NCI-H146 treated with DMSO at 0.1 percent for 48 hours (cell line): ENCODE data around the gene SCYL3.
"Not testable (repeated sequence)": the region's sequence is repeated elsewhere in the genome, so short reads cannot be mapped to it uniquely, and the experiment has no call there.

Experiments used
- DNase-seq: peaks from one replicate; lab custom pipeline; 2025; ENCODE audit not compliant: unreplicated experiment; lab: John Stamatoyannopoulos, UW

The SCYL3 gene

DNA sequence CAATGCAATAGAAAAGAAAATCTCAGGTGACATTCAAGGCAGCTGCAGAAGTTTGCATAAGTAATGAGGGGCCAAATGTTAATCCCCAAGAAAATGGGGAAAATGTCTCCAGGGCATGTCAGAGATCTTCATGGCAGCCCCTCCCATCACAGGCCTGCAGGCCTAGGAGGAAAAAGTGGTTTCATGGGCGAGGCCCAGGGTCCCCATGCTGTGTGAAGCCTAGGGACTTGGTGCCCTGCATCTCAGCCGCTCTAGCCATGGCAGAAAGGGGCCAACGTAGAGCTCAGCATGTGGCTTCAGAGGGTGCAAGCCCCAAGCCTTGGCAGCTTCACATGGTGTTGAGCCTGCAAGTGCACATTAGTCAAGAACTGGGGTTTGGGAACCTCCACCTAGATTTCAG lies 21.7 kb downstream of the SCYL3 start:
- DNase-seq = not testable (repeated sequence)

GRCh38 chr1:169869426-169869825 lies 24.3 kb downstream of the SCYL3 start:
- DNase-seq = no peak

GRCh38 chr1:169868978-169869377 lies 24.7 kb downstream of the SCYL3 start:
- DNase-seq = no peak

DNA sequence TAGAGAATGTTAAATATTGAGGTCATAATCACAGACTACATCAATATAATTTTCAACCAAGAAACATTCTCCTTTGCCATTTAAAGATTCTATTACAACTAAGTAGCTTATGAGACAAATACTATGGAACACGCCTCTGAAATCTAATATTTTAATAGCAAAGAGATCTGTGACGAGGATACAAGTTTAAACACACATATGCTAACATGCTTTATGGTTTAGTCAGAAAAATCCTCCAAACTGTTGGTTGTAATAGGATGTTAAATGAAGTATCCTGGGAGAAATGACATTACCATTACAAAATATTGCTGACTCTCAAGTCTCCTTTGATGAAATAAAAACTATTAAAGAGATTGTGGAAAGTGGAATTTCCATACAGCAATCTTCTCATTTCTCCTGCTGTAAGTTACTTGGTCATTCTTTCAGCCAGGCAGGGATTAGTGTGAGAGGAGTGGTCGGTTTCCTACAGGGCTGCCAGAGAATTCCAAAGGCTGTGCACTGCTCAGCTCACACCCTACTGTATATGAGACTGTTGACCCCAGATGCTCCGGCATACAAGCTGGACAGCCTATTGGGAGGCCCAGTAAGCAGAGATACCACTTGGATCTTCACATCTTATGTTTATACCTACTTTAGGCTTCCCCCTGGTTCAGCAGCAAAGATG lies 26.6 kb downstream of the SCYL3 start:
- no peak for DNase-seq

GRCh38 chr1:169866577-169866976 lies 27.1 kb downstream of the SCYL3 start:
- no peak for DNase-seq

DNA sequence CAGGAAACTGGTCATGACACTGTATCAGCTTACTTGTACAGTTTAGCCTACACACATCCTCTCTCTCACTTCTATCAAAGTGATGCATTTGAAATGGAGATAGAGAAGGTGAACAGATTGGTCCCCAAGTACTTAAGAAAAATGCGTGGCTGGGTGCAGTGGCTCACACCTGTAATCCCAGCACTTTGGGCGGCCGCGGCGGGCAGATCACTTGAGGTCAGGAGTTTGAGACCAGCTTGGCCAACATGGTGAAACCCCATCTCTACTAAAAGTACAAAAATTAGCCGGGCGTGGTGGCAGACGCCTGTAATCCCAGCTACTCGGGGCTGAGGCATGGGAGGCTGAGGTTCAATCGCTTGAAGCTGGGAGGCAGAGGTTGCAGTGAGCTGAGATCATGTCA lies 29.2 kb downstream of the SCYL3 start:
- not testable (repeated sequence) for DNase-seq

DNA sequence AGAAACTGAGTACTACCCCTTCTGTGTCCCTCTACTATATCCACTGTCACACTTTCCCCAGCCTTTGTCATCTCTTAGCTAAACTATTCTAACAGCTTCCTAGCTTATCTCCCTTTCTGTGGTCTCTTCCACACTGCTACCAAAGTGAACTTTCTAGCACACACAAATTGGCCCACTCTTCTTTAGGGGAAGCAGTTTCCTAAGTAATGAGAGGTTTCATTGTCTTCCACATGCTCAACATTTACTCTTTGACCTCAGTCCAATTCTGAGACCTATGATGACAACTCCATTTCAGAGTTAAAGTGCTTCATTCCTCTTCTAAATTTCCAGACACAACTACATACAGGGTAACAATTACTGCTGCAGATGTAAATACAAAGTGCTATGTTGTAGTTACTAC lies 32.9 kb downstream of the SCYL3 start:
- no peak for DNase-seq

DNA sequence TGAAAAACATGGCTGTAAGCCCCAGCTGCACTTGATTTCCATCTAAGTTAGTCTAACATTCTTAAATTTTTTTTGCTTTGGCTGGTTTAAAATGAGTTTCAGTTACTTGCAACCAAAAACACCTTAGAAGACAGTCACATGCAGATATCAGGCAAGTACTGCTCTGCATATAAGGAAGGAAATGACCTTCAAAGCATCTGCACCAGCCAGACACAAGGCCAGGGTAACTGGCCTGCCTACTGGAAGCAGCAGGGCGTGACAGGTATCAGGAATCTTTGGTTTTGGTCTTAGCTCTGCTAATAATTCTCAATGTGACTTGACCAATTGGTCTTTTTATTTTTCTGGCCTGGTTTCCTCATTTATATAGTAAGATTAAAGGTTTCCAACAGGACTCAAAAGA lies 33.5 kb downstream of the SCYL3 start:
- DNase-seq = no peak

DNA sequence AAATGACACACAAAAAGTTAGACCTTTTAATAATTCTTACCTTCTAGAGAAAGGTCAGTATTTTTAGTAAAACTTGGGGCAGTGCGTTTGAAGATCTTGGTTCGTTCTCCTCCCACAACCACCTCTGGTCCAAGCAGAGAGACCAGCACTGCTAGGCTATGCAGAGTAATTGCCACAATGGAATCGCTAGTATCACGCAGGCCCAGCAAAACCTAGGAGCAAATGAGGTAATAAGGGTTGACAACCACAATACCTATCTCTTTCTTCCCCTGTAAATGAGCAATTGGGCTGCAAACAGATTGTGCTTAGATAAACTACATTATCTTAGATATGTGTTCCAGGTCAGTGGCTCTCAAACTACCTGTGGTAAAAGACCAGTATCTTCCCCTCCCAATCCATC lies 34.7 kb downstream of the SCYL3 start:
- DNase-seq = no peak

DNA sequence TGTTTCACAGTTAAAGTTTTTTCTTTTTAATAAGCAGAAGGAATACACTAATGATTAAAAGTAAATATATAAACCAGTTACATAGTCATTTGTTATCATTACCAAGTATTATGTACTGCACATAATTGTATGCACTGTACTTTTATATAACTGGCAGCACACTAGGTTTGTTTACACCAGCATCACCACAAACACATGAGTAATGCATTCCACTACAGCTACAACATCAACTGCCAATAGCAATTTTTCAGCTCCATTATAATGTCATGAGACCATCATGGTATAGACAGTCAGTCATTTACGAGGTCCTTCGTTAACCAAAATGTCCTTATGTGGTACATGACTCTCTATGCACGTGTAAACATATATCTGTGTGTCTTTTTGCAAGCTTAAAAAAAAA lies 35.2 kb downstream of the SCYL3 start:
- no peak for DNase-seq

DNA sequence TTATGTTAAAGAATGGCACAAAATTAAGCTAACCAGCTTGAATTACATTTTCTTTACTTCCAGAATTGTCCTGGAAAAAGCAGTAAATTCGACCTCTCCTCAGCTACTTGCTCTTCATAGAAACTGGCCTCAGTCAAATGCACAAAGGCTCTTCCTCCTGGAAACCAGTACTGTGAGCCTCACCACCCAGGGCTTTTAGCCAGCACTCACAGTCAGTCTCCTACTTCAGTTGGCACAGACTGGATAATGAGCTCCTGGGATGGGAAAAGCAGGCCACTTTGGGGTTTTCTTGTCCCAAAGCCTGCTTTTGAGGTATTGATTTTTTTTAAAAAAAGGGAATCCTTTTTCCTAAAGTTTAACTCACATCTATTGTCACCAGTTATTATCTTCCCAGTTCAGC lies 40.4 kb downstream of the SCYL3 start:
- DNase-seq = no peak

DNA sequence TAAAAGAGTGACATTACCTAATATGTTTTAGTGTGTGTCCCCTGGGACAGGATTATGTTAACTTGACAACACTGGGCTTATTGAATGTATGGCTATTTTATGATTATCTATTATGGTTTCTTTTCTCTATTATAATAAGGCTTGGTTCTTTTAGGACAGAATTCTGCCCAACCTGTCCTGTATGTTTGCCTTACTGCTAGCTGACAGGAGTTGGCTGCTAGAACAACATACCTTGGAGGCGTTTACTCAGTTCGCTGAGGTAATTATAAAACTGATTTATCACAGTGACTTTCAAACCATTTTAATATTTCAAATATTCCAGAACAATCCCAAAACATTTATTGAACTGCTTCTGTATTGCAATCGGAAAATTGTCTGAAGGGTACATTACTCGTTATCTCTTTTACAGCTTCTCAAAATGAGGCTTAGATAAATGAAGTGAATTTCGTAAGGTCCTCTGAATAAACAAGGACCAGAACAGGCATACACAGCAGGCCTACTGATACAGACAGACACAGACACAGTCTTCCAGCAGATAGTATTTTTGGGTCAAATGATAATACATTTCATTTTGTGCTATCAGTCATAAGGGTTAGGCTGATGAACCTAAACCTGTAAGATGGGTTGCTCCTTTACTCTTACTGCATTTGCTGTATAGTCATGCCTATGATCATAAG lies 44.2 kb downstream of the SCYL3 start:
- no peak for DNase-seq

DNA sequence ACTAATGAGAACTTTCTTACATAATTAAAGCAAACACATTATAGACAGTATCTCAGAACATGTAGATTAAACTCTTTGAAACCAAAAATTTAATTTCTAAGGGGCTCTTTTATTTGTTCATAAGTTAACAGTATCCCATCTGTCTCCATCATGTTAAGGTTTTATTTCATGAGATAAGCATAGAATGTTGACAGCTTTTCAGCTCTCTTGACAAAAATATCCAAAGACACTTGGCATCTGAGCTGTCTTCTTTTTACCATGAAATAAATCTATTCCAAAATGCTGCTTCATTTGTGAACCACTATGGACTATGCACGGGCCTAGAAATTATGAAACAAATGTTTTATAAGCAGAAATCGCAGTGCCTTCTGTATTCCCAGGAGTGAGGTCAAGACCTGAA lies 45.2 kb downstream of the SCYL3 start:
- DNase-seq = no peak

DNA sequence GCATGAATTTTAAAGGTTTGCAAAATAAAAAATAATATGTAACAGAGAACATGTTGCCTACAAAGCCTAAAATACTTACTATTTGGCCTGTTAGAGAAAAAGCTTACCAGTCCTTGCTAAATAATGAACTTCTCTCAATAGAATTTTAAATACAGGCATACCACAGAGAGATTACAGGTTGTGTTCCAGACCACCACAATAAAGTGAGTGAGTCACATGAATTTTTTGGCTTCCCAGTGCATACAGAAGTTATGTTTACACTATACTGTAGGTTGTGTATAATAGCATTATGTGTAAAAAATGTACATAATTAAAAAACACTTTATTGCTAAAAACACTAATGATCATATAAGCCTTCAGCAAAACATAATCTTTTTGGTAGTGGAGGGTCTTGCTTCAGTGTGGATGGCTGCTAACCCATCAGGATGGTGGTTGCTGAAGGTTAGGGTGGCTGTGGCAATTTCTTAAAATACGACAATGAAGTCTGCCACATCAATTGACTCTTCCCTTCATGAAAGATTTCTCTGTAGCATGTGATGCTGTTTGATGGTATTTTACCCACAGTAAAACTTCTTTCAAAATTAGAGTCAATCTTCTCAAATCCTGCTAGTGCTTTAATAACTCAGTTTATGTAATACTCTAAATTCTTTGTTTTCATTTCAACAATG lies 48.6 kb downstream of the SCYL3 start:
- no peak for DNase-seq

DNA sequence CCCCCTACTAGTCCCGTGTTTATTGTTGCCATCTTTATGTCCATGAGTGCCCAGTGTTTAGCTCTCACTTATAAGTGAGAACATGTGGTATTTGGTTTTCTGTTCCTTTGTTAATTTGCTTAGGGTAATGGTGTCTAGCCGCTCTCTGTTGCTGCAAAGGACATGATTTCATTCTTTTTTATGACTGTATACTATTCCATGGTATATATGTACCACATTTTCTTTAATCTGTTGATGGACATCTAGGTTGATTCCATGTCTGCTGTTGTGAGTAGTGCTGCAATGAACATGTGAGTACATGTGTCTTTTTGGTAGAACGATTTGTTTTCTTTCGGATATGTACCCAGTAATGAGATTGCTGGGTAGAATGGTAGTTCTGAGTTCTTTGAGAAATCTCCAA lies 54.8 kb downstream of the SCYL3 start:
- DNase-seq = no peak

DNA sequence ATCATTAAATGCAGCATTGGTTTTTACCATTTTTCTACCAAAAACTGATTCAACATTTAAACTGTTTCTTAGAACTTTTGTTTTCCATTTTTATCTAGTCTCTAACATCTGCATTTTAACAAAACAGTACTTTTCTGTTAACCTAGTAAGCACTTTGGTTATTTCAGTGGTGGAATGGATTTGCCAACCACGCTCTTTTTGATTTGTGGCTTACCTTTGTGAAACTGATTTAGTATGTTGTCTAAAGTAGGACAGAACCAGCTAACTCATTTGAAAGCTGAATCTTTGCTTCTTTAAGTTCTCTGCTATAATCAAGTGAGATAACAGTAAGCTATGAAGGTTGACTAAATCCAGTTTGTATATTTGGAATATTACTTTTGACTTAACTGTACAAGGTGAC lies 57.5 kb downstream of the SCYL3 start:
- DNase-seq = no peak

GRCh38 chr1:169835647-169836046 lies 58.0 kb downstream of the SCYL3 start:
- no peak for DNase-seq

DNA sequence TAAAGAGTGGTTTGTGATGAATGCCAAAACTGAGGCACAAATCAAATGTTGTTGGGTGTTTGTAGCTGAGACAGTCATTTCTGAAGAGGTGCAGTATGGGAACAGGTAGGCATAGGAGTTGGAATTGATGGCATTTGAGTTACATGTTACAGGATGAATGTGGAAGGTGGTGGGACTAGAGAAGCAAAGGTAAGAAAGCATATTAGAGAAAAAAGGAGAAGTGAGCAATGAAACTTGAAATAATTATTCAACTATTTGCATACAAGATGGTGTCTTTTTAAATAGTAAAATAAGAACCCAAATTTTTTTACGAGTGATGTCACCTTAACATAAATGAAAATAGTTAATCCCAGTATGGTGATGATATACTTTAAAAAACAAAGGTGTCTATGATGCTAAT lies 58.8 kb downstream of the SCYL3 start:
- no peak for DNase-seq

GRCh38 chr1:169833179-169833901 lies 60.4 kb downstream of the SCYL3 start:
- DNase-seq = no peak

DNA sequence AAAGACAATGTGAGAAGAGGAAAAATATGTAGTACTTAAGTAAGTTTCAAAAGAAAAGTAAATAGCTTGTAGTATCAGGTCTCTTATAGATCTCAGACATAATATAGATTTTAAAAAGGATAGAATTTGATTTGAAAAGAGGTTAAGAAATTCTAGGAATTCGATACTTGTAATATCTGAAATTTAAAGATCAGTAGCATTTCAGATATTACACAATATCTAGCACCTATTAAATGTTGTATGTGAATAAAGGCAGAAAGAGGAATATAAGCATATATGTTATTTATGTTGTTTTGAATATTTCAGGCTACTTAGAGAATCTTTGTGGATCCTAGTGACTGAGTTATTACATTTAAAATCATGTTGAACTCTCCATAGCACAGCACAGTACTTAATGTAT lies 64.0 kb downstream of the SCYL3 start:
- no peak for DNase-seq

- no peak for DNase-seq
Observed at GRCh38 chr1:169824153-169824552, 69.5 kb downstream of the SCYL3 start.

DNA sequence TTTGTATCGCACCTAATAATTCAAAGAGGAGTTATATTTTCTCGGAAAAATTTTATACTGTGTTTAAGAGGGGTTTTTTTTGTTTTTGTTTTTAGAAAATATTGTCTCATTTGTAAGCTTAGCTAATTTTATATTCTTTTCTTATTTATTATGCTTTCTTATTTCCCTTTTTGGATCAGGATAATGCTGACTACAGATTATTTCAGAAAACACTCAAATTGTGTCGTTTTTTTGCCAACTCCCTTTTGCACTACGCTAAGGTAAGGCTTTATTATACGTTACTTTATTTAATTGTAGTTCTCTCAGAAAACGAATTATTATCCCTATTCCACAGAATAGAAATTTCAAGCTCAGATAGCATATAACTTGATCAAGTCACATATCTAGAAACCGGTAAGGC lies 72.2 kb downstream of the SCYL3 start:
- no peak for DNase-seq
